ENCODE results near the gene ARG2.

ARG2 gene

DNA sequence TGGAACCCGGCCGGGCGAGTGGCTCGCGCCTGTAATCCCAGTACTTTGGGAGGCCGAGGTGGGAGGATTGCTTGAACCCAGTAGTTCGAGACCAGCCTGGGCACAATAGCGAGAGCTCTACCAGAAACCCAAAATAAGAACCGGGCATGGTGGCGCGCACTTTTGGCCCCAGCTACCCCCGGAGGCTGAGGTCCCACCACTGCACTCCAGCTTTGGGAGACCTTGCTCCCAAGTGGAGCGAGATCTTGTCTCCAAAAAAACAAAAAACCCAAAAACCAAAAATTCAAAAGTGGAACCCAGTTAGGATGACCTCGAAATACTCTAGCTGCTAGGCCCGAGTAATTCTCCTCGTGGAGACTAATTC is 55.5 kb downstream of the ARG2 start:
- no peak for DNase-seq (ENCODE audit: low read depth)
- H3K4me3 ChIP-seq (ENCODE audit: low read length): peak overlapping the region; percentile 76
- TF ChIP-seq, protein P1, sequence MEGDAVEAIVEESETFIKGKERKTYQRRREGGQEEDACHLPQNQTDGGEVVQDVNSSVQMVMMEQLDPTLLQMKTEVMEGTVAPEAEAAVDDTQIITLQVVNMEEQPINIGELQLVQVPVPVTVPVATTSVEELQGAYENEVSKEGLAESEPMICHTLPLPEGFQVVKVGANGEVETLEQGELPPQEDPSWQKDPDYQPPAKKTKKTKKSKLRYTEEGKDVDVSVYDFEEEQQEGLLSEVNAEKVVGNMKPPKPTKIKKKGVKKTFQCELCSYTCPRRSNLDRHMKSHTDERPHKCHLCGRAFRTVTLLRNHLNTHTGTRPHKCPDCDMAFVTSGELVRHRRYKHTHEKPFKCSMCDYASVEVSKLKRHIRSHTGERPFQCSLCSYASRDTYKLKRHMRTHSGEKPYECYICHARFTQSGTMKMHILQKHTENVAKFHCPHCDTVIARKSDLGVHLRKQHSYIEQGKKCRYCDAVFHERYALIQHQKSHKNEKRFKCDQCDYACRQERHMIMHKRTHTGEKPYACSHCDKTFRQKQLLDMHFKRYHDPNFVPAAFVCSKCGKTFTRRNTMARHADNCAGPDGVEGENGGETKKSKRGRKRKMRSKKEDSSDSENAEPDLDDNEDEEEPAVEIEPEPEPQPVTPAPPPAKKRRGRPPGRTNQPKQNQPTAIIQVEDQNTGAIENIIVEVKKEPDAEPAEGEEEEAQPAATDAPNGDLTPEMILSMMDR (IDR thresholded peaks at IDR 0.05; ENCODE audit: insufficient read depth, low read depth, low read length, missing control alignments): no peak

DNA sequence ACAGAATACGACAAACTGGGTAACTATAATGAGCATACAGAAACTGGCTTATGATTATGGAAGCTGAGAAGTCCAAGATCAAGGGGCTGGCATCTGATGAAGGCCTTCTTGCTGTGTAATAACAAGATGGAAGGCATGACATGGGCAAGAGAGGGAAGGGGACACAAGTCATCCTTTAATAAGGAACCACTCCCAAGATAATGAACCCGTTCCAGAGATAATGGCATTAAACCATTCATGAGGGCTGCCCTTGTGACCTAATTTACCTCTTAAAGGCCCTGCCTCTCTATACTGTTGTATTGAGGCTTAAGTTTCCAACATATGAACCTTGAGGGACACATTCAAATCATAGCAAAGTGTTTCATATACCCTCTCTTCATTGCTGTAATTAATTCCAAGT is 59.3 kb downstream of the ARG2 start:
- TF ChIP-seq, protein P1 (IDR thresholded peaks at IDR 0.05; ENCODE audit: insufficient read depth, low read depth, low read length, missing control alignments): no peak
- H3K4me3 ChIP-seq (ENCODE audit: low read length): no peak overlapping the region
- no peak for DNase-seq (ENCODE audit: low read depth)

DNA sequence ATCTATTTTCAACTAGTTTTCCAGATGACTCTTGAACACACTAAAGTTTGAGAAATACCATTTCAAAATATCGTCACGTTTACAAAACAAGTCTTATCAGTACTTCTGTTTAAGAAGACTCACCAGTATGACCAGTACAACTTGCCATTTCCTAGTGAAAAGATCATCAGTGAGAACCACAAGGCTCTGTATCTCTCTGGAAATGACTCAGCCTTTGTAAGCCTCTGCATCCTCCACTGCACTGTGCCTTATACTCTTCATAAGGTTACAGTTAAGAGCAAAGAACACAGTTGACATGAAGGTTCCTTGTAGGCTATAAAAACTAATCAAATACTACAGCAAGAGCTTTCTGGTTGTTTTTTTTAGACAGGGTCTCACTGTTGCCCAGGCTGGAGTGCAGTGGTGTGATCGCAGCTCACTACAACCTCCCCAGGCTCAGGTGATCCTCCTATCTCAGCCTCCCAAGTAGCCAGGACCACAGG is 60.4 kb downstream of the ARG2 start:
- peak; percentile 92 for DNase-seq (ENCODE audit: low read depth)
- TF ChIP-seq, protein P1 (IDR thresholded peaks at IDR 0.05; ENCODE audit: insufficient read depth, low read depth, low read length, missing control alignments): no peak
- no peak overlapping the region for H3K4me3 ChIP-seq (ENCODE audit: low read length)

DNA sequence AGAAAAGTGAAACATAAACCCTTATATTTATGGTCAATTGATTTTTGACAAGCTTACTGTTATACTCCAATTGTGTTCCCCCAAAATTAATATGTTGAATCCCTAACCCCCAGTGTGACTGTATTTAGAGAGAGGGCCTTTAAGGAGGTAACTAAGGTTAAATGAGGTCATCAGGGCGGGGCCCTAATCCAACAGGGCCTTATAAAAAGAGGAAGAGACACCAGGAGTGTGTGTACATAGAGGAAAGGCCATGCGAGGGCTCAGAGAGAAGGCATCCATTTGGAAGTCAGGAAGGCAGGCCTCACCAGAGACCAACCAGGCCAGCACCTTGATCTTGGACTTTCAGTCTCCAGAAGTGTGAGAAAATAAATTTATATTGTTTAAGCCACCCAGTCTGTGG is 61.2 kb downstream of the ARG2 start:
- DNase-seq (ENCODE audit: low read depth): peak; percentile 27
- TF ChIP-seq, protein P1 (IDR thresholded peaks at IDR 0.05; ENCODE audit: insufficient read depth, low read depth, low read length, missing control alignments): no peak
- H3K4me3 ChIP-seq (ENCODE audit: low read length): no peak overlapping the region

DNA sequence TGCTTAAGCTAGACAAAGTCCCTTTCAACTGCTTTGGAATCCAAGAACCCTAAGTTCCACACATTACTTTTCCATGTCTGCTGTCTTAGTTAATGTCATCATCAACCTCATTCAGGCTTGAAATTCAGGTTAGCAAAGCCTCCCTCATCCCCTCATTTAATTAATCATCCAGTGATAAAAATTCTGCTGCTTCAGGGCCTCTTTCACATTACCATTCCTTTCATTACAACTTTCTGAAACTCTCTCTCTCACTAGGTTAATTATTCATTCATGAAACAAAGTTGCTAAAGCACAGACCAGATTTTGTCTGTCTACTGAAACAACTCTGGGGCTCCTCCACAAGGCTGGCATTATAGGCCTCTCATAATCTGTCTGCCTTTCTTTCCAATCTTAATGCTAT is 64.1 kb downstream of the ARG2 start:
- TF ChIP-seq, protein P1 (IDR thresholded peaks at IDR 0.05; ENCODE audit: insufficient read depth, low read depth, low read length, missing control alignments): no peak
- no peak overlapping the region for H3K4me3 ChIP-seq (ENCODE audit: low read length)
- no peak for DNase-seq (ENCODE audit: low read depth)

DNA sequence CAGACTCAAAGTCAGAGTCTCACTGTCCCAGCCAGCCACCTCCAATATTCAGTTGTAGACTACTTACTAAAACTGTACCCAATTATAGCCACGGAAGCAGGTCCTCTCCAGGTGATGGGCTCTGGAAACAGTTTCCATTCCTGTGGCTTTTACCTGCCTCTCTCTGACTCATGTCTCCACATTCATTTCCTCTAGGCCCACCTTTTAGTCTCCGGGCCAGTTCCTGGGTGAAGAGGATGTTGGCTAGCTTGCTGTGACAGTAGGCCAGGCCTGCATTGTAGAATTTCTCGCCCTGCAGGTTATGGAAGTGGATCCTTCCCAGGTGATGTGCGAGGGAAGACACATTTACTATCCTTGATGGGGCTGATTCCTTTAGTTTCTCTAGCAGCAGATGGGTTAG is 70.3 kb downstream of the ARG2 start:
- peak; percentile 67 for DNase-seq (ENCODE audit: low read depth)
- TF ChIP-seq, protein P1 (IDR thresholded peaks at IDR 0.05; ENCODE audit: insufficient read depth, low read depth, low read length, missing control alignments): no peak
- H3K4me3 ChIP-seq (ENCODE audit: low read length): no peak overlapping the region

DNA sequence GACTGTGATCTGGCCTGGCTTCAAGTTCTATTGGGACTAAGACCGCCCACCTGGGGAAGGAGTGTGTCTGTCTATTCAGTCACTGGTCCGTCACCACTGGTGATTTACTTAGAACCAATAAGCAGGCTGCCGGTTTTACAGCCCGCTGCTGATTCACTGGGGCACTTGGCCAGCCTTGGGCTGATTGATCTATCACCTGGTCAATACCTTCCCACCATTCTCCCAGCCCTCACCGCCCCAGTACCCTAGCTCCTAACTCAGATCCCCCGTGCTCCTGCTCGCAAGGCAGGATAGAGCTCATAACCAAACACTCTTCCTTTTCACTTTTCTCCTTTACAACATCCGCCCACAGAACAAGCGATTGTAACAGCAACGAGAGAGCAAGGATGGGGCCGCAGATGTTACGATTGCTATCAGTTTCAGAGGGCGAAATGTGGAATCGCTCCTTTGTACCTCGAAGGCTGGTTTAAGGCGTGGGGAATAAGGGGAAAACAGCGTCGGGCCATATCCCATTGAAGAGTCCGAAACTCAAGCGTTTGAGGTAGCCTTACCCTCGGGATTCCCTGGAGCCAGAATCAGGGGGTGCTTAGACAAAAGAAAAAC is 75.2 kb downstream of the ARG2 start:
- TF ChIP-seq, protein P1 (IDR thresholded peaks at IDR 0.05; ENCODE audit: insufficient read depth, low read depth, low read length, missing control alignments): no peak
- DNase-seq (ENCODE audit: low read depth): peak; percentile 98
- H3K4me3 ChIP-seq (ENCODE audit: low read length): peak overlapping the region; percentile 98
